Activated CD4-positive, alpha-beta T cell treated with anti-CD3 and anti-CD28 coated beads, Interleukin-2, amount 50 U/mL, for 48 hours (primary cell): ENCODE measurements around the gene FMNL2.
A peak's percentile ranks its signal among the peaks of the same experiment; 100 is the strongest.

Experiments used
- DNase-seq, 2 experiments: peaks; one replicate each; pipeline ENCODE4 v3.0.0-alpha.2; 2020

Gene FMNL2

DNA sequence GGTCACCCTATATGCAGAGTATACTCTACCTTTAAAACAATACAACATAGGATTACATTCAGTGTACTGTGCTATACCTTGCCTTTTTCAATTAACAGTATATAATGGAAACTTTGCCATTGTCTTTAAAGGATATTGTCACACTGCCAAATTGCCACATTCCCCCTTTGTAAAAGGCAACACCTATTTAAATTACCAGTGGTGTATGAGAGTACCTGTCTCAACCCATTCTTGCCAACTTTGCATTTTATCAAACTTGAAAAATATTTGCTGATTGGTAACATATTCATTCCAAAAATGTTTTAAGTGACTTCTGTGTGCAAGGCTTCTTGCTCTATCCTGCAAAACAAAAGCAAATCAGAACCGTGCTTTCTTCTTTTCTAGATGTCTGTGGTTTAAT, 92.9 kb downstream of the FMNL2 start:
- no peak for DNase-seq

DNA sequence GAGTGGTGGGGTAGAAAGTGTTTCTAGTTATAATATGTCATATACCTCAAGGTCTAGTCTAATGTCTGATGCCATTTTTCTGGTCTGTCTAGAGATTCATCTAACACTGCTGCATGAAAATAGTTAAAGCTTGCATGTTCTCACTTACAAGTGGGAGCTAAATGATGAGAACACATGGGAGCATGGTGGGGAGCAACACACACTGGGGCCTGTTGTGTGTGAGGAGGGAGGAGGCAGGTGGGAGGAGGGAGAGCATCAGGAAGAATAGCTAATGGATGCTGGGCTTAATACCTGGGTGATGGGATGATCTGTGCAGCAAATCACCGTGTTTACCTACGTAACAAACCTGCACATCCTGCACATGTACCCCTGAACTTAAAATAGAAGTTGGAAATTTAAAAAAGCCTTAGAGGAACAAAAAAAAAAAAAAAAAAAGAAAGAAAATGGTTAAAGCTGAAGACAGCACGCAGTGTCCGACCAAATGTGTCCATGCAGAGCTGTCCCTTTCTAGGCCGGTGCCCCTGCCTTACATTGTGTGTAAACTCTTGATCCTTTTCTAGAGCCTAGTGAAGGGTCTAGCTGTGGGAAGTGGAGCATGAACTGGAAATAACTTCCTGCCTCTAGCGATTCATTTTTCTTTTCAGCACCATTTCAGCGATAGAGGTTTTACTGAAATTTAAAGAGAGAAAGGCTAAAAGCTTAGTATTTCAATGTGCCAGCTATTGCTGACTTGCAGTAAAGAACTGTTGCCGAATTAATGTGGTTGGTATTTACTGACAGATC, 94.0 kb downstream of the FMNL2 start:
- DNase-seq = no peak

DNA sequence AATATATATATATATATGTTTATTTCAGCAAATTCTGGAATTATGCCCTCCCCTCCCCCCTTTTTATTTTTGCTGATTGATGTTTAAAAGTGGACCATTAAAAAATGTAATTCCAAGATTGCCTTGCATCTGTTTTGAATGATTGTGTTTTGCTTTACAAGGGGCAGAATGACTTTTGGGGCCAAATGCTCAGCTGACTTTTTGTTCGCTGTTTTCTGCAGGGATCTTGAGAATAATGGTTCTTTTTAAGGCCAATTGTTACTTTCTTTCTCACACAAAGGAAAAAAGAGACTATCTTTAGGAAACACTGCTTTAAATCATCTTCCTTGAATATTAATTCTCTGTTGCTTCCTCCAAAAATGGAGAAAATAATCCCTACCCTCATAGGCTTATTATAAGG, 95.9 kb downstream of the FMNL2 start:
- no peak for DNase-seq

DNA sequence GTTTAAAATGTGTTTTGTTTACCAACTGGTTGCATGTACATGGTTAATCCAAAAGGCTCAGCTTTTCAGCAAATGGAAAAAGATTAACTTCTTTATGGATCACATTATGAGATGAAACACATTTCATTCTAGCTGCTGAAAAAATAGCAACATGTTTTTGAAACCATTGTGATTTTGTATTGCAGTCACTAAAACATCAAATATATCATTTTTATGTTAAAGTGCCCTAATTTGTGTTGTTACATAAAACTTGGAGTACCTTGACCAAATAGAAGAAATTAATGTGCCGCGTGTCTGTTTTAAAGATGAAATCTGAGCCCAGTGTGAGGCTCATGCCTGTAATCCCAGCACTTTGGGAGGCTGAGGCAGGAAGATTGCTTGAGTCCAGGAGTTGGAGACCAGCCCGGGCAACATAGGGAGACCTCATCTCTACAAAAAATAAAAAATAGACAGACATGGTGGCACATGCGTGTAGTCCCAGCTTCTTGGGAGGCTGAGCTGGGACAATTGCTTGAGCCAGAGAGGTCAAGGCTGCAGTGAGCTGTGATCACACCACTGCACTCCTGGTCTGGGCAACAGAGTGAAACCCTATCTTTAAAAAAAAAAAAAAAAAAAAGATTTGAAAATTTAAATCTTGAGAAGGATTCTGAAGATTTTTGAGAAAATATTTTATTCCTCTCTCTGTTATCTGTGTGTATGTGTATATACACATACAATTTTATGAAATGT, 96.6 kb downstream of the FMNL2 start:
- no peak for DNase-seq

DNA sequence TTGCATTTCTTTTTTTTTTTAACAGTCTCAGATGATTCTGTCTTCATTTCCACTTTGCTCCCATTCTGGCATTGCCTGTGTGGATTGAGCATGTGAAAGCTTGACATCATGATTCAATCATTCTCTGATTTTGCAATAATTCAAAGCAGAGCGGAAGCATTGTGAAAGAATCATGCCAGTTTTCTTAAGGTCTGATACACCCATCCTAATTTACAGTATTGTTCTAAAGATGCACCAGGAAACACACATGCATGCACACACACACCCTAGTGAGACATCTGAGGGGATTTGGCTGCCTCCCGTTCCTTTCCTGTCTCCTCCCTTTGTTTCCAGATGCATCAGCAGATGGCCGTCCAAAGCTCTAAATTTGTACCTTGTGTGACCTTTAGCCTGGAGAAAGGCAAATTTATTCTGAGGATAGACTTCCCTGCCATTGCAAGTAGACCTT, 97.3 kb downstream of the FMNL2 start:
- DNase-seq = no peak

DNA sequence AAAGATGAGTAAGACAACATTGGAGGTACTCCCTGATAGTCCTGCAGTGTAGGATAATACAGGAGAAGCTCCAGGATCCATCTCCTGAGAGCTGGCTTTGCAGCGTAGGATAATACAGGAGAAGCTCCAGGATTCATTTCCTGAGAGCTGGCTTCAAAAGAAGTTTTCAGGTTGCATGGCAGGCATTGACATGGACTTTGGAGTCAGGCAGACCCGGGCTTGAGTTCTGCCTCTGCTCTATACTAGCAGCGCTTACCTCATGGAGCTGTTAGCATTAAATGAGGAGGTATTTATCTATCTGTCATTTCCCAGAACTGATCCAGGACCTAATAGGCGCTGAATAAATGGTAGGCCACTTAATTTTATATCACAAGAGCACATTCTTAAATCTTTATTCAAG, 97.8 kb downstream of the FMNL2 start:
- no peak for DNase-seq

DNA sequence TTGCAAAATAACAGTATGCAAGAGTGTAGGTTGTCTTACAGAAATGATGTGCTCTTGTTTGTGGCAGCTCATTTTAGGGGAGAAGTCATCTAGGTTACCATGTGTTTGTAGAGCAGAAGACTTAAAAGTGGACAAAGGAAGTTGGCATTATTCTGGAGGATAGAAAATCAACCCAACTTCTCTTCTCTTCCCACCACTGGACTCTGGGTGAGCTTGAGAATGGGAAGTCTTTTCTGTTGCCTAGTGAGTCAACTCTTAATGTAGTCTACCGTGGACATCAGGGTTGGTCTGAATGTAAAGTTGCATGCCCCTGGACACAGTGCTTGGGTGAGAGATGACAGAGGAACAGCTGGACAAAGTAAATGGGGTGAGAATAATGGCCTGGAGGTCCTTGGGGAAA, 98.3 kb downstream of the FMNL2 start:
- no peak for DNase-seq

DNA sequence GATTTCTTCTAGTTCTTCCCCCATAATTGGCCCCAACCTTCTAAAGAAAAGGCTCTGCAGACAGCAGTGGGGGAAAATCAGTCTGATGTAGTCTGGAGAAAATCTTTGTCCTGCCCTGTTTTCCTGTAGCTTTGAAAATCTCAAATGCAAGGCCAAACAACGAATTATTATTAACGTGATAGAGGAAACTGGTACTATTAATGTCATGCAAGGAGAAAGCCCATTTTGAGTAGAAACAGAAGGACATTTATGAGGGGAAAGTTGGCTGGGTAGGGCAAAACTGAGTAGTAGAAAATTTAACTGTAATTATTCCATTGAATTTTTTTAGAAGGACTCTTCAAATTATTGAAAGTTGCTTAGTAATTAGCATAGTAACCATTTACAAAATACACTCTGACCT, 98.8 kb downstream of the FMNL2 start:
- DNase-seq = no peak

DNA sequence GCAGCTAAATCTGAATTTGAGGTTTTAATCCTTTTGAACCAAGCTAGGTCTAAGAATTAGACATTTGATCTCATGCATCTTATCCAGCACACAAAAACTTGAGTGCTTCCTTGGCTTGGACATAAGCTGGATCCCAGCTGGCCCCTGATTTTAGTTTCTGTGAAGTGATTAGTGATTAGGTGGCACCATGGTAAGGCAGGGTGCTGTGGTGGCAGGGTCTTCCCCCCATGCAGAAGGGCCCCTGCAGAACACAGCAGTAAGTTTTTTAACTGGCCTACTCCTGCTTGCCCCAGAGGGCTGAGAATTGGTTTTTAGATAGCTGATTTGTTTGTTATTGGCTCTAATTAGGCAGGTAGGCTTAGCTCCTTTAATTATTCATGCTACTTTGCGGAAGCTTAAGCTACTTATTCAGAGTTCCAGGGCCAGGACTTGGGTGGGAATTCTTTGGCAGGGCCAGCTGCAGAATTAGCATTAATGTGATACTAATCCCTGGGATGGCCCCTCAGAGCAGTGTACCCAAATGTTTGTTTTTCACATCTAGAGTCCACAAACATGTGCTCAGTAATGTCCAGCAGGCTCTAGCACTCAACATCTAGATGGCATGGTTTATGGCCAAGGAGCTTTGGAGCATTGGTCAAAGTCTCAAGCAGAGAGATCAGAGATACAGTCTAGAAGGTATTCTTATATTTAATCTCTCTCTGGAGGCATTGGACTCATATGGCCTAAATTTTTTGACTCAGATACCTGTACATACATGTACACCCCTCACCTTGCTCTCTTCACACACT, 99.6 kb downstream of the FMNL2 start:
- no peak for DNase-seq

DNA sequence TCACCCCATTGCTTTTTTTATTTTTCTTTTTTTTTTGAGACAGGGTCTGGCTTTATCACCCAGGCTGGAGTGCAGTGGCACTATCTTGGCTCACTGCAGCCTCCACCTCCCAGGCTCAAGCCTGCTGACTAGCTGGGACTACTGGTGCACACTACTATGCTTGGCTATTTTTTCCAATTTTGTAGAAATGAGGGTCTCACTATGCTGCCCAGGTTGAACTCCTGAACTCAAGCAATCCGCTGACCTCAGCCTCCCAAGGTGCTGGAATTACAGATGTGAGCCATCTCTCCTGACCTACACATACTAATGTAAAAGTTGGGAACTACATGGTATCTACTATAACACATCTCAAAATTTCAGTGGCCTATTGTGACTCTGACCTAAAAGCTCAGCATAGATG, 101.2 kb downstream of the FMNL2 start:
- DNase-seq = no peak

DNA sequence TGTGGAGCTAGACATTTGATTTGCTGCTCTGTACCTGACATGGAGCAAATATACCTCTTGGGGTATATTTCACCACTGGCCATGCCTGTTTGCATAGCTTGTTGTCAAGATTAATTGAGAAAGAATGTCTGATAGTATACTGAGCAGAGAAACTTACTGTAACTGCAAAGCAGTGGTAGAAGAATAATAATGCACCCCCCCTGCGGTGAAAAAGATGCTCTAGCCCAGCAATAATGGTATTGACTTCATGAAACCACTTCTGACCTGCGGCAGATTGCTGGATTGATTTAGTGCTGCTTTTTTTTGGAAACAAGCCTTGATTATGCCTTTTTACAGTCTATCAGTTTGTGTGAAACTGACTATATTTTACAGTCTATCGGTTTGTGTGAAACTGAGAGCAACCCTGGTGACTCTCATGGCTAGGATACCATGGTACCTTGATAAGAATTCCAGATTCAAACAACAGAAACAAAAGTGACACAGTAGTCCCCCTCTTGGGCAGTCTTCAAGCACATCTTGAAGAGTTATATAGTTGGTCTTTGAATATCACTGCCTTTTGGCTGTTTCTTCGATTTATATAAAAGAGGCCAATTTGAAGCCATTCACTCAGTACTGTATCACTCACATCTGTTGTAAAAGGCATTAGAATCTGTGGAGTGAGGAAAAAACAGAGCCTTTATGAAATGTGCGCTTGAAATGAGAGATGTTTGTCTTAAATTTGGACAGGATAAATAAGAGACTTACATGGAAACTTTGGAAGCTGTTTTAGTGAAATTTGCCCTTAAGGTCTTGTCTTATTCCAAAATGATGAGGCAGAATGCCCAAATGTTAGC, 102.5 kb downstream of the FMNL2 start:
- no peak for DNase-seq

DNA sequence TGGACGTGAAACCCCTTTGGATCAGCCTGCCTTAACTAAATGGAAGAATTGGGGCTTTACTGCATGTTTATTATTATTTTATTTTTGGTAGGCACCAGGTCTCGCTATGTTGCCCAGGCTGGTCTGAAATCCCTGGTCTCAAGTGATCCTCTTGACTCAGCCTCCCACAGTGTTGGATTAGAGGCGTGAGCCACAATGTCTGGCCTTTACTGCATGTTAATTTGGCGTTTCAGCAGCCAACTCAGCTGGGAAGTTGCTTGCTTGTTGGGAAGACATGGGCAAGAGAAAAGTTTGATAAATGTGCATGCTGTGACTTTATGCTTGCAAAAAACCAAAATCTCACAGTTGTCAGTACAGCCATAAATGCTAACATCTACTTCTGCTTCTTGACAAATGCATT, 105.1 kb downstream of the FMNL2 start:
- no peak for DNase-seq

DNA sequence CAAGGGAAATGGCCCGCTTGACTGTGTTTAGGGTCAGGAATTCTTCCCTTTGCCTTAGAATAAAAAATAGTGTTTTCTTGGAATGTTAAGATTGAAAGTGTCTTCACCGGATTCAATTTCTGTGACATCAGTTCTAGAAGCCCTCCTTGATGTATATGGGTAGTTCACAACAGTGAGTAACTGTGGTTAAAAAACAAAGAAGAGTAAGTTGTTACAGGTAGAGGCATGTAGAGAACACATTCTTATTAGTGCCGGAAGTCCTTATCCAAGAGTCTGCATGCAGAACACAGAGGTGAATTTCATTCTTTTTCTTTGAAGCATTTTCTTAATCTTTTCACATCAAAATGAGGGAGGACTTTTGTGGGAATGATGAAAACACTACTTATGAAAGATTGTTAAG, 105.5 kb downstream of the FMNL2 start:
- DNase-seq = no peak

DNA sequence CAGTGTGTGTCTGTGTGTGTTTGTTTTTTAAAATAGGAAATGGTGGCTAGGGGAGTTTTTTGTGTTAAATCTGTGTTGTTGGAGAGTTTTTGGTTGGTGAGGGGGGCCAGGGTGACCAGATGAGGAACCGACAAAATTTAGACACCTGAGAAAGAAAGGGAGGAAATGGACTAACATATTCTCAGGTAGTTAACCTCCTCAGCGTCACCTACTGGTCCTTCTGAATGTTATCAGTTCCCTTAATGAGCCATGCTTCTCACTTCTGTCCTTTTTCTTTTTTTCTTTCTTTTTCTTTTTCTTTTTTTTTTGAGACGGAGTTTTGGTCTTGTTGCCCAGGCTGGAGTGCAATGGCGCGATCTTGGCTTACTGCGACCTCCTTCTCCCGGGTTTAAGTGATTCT, 107.0 kb downstream of the FMNL2 start:
- no peak for DNase-seq

DNA sequence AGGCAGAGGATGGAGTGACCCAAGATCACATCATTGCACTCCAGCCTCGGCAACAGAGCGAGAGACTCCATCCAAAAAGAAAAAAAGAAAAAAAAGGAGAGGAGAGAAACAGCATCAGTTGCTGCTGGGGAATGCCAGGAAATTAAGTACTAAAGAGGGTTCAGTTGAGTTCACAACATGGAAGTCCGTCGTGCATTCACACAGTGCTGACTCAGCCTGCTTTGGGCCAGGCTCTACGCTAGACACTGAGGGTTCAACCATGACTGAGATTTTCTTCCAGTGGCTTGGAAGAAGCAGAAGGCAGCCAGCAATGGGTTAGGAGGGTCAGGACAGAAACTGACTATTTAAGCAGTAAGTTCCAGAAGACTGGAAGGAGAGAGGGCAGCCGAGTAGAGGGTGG, 108.8 kb downstream of the FMNL2 start:
- no peak for DNase-seq

DNA sequence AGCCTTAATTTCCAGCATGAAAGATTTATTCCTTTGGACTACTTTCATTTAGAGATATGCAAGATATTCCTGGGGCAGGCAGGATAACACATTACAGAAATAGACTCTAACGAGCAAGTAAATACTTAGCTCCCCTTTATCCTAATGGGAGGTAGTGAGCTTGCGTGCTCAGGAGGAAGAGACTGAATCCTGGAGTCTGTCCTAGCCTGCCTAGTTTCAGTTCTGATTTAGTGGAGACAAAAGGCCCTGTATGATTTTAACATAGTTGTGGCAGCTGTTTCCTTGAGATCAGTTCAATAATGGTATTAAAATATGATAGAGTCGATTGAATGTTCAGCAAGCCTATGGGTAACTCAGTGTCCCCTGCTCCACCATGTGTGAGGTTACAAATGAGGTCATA, 109.5 kb downstream of the FMNL2 start:
- DNase-seq = no peak

DNA sequence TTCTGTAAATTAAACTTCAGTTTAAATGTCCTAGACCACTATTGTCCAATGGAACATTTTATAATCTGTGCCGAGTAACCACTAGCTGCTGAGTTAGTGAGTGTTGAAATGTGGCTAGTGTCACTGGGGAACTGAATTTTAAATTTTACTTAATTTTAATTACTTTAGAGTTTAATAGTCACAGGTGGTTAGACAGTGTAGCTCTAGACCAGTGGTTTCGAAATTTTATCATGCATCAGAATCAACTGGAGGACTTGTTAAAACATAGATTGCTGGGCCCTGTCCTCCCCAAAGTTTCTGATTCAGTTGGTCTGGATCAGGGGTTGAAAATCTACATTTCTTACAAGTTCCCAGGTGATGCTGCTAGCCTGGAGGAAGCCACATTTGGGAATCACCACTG, 110.4 kb downstream of the FMNL2 start:
- DNase-seq = no peak

DNA sequence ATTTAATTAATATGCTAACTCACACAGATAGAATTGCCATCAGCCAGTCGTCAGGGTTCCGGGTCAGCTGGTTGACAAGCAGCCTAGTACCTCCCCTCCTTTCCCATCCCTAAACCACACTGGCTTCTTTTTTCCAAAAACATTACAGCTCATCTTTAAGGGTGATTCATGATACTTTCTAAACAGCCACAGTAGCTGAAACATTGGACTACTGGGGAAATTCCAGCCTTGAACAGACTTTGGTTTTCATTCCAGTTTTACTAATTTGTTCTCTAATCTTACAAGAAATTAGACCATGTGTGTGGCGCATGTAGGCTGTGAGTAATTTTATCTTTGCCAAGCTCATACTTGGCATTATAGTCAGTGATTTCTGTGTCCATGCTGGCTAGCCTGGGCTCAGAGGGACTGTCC, 110.8 kb downstream of the FMNL2 start:
- DNase-seq = peak in 1 of 2 experiments; percentile 11

DNA sequence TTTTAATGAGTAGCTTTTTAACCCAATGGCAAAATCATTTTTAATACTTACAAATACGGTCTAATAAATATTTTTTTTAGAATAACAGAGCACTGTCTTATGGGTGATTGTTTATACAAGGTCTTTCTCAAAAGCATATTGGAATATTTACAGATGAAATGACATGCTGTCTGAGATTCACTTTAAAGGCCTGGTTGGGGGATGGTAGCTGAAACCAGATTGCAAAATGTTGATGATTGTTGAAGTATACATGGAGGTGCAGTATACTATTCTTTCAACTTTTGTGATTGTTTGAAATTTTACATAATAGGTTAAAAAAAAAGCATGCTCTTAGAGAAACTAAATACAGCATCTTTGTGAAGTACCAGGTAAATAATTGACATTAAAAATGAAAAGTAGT, 111.2 kb downstream of the FMNL2 start:
- no peak for DNase-seq

DNA sequence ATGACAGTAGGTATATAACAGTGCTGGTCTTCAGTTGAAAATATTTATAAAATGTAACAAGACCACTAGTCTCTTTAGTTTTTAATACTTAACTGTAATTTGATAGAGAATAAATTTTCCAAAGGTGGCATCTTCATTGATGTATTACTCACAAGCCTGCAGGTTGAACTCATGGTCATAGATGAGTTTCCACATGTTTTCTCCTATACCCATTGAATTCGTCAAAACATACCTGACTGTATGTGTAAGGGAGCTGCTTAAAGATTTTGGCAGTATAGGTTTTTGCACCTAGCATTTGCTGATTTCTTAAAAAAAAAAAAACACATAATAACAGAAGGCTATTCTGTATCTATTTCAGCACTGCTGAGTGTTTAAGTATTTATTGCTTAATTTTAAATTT, 112.9 kb downstream of the FMNL2 start:
- no peak for DNase-seq

DNA sequence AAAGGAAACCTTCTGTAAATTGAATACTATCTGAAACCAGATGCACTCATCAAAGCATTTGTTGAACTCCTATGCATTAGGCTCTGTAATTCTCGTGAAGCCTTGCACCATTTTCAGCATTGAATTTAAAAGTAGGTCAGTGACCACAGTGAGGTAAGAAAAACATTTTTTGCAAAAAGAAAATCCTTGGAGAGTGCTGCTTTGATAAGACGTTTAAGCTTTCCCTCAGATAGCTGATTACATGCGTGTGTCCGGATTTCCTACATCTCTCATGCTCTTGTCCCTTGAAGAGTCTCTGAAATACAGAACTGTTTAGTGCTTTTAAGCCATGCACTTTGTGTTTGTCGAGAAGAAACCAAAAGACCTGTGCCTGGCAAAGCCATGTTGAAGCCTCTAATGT, 113.6 kb downstream of the FMNL2 start:
- DNase-seq = no peak

DNA sequence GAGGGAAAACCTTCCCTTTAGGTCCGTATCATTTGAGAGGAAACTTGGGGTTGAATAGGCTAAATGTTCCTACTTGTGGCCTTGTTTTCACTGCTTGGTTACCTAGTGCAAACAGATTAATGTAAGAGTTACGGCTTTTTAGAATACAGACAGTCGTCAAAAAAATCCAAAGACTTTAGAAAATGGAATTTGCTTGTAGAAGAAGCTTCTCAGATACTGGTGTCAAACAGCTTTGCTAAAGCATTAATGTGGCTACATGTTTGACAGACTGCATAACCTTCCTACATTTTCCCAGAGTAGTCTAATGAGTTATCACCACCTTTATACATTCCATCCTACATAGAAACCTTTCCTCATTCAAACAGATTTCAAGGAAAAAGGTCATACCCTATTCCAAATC, 114.6 kb downstream of the FMNL2 start:
- no peak for DNase-seq

DNA sequence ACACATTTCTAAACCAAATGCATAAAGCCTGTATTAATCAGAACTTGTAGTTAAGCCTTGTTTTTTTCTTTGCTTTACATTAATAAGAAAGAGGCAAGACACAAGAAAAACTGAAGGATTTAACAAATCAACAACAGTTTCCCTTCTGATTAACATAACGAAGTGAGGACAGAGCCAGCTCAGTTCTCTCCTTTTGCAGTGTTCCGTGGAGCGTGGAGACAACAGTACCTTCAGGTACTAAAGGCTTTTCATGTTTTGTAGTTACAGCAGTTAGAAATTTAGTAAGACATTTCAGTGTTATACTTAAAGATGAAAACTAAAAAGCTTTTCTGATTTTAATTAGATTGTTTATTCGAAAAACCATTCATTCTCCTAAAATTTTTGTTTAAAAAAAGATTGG, 115.2 kb downstream of the FMNL2 start:
- DNase-seq = no peak
